GM12875 (cell line): ENCODE data around the gene SPEM1.

ENCODE experiments used
- H3K4me3 ChIP-seq: one replicate; pipeline ENCODE4 v1.5.1; 2011; ENCODE audit warnings: low read depth, low read length, control low read depth
- CTCF ChIP-seq: IDR thresholded peaks from 2 replicates; pipeline ENCODE4 v1.5.1; 2011; ENCODE audit warnings: low read depth, mild to moderate bottlenecking, control low read depth, inconsistent platforms, low read length, moderate library complexity, borderline replicate concordance; ENCODE audit not compliant: insufficient read depth

Gene SPEM1

GRCh38 chr17:7419819-7420610 is at the start of gene SPEM1:
Gene SPEM1 (plus strand): TSS chr17:7420324. CDS start chr17:7420385, 61 bp downstream.
- TF ChIP-seq CTCF = no peak
- no peak within 1 kb of the TSS for H3K4me3 ChIP-seq

DNA sequence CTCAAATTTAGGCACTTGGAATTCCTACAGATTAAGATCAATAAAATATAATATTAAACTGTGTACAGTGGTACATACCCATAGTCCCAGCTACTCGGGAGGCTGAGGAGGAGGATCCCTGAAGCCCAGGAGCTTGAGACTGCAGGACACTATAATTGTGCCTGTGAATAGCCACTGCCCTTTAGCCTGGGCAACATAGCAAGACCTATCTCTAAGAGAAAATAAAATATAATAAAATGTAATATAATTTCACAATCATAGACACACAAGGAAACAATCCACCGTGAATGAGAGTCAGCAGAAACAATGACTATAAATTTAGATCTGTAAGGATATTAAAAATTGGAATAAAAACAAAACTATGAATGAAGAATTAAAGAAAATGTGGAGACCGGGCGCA is 49.3 kb upstream of the SPEM1 start:
- no peak for TF ChIP-seq CTCF
- no peak overlapping the region for H3K4me3 ChIP-seq

DNA sequence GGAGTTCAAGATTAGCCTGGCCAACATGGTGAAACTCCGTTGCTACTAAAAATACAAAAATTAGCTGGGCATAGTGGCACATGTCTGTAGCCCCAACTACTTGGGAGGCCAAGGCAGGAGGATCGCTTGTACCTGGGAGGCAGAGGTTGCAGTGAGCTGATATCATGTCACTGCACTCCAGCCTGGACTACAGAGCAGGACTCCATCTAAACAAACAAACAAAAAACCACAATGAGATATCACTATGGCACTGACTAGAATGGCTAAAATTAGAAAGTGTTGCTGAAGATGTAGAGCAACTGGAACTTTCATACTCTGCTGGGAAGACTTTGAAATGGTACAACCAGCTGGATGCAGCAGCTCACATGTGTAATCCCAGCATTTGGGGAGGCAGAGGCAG is 45.8 kb upstream of the SPEM1 start:
- H3K4me3 ChIP-seq = no peak overlapping the region
- no peak for TF ChIP-seq CTCF

- H3K4me3 ChIP-seq = no peak overlapping the region
- no peak for TF ChIP-seq CTCF
Measured at GRCh38 chr17:7379134-7379533, 41.0 kb upstream of the SPEM1 start.

GRCh38 chr17:7380321-7380720 is 39.8 kb upstream of the SPEM1 start:
- no peak overlapping the region for H3K4me3 ChIP-seq
- TF ChIP-seq CTCF = no peak

DNA sequence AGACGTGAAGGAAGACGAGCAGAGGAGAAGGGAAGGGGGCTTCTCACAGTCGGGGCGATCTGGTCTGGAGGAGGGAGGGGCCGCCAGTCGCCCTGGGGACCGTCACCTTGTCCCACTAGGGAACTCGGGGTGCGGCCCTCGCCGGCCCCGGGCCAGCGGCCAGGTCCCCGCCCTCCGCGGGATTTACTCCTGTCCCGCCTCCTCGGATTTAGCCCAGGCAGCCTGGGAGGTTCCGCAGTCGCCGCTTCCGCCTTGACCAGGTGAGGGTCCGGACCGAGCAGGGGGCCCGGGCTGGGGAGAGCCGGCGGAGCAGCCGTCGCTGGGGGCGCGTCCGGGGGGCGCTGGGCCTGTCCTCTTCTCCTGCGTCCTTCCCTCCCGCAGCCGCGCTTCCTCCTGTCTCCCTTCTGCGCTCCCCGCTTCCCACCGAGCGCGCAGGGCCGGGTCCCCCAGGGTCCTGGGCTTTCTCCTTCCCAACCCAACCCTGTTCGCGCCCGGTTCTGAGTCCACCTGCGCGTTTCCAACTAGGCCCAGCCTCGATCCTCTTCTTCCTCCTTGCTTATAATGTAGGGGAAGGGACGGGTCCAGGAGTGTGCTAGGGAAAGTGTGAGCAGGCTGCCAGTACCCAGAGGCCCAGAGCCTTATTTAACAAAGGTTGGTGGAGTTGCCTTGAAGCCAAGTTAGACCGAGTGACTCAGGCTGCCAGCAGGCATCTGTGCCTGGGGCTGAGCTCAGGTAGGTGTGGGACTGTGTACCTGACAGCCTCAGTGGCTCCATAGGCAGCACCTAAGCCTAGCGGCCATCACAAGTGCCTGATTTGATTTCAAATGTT is 39.1 kb upstream of the SPEM1 start, which contains the start of gene TNK1:
Gene TNK1, plus strand, starts transcription at position 235 of the 829 bp plus-strand sequence. CDS start 1,838 bp downstream, outside the sequence.
- H3K4me3 ChIP-seq = no peak within 1 kb of the TSS
- TF ChIP-seq CTCF = no peak
